T-helper 1 cell (primary cell): ENCODE data around the gene ANKS3.

Source experiments
- DNase-seq, 5 donors: peaks; one replicate each; pipeline ENCODE4 v3.0.0-alpha.2; 2012 to 2020

The ANKS3 gene

GRCh38 chr16:4646773-4647643, 87.1 kb downstream of the ANKS3 start:
- DNase-seq: no peak
